ENCODE data around the gene ITPR1. TPM values are rescaled to one million over a fixed set of nuclear protein-coding genes. Genes with fewer than 3 reads are reported as not detected.

ITPR1 gene
- polyA plus RNA-seq (2013, experiment 1 of 2), result 1.1 TPM
- 0.71 TPM for polyA plus RNA-seq (2013, experiment 2 of 2)

DNA sequence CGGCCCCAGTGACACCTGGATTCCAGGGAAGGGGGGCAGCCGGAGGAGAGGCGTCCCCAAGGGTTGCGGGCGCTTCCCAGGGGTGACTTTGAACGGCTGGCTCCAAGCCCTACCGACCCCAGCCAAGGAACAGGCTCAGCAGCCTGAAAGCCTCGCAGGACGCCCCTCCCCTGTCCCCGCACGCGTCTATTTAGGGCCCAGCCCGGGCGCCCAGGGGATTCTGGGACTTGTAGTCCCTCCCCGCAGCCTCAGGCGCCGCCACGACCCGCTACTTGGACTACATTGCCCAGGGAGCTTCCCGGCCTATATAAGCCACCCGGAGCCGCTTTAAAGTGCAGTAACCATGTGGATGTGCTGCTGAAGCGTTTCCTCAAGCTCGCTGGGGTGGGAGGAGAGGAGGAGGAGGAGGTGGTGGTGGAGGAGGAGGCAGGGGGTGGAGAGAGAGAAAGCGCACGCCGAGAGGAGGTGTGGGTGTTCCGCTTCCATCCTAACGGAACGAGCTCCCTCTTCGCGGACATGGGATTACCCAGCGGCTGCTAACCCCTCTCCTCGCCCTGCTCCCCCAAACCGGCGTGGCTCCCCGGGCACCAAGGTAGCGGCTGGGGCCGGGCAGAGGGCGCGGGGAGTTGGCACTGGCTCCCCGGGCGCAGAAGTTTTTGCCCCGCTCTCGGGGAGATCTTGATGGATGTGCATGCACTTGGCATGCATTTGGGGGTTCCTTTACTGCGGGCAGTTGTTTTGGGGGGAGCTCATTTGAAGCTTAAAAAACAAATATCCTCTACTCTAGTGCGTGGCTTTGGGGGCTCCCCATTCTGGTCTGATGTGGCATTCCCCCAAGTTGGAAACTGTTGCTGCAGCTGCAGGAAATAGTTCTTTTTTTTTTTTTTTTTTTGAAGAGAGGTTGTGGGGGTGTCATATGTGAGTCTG is at the start of gene ITPR1:
Gene ITPR1, plus strand, starts transcription at position 335 of the 927 bp plus-strand sequence. CDS start 23,144 bp downstream, outside the sequence.
- Histone ChIP-seq H3K27ac (ENCODE audit: low read depth, low read length) (peak within 1 kb of the TSS; percentile 40), H2BK15ac (replicated peaks; ENCODE audit: low read depth) (no peak within 1 kb of the TSS), H3K56ac (ENCODE audit: low read length) (peak within 1 kb of the TSS; percentile 80), H3K79me1 (ENCODE audit: low read length) (no peaks in the 10 kb centered on the region), H3K9ac (ENCODE audit: low read length) (peak within 1 kb of the TSS; percentile 70), H4K8ac (ENCODE audit: low read depth, low read length) (no peak within 1 kb of the TSS), H2BK5ac (ENCODE audit: low read length) (no peak within 1 kb of the TSS), H3K36me3 (ENCODE audit: control insufficient read depth, insufficient read depth, low read length) (no peaks in the 10 kb centered on the region), H3K4me3 (ENCODE audit: low read length) (peak within 1 kb of the TSS; percentile 58), H3K18ac (ENCODE audit: low read length) (peak within 1 kb of the TSS; percentile 96), H2AK5ac (ENCODE audit: low read length) (no peak within 1 kb of the TSS), H3K79me2 (ENCODE audit: control insufficient read depth, insufficient read depth, low read length) (no peaks in the 10 kb centered on the region), H3K4me1 (ENCODE audit: control insufficient read depth, low read depth, low read length) (no peaks in the 10 kb centered on the region), H3K27me3 (ENCODE audit: insufficient read depth, low read length, poor library complexity) (no peaks in the 10 kb centered on the region), H3K4ac (ENCODE audit: low read depth, low read length) (no peak within 1 kb of the TSS), H3K23ac (ENCODE audit: low read length) (no peak within 1 kb of the TSS), H4K5ac (ENCODE audit: low read length) (no peak within 1 kb of the TSS), H3K4me2 (ENCODE audit: low read length) (peak within 1 kb of the TSS; percentile 89), H2BK120ac (ENCODE audit: low read depth, low read length) (peak within 1 kb of the TSS; percentile 35)
- peak; percentile 100 for DNase-seq
- no CpG with 5 or more reads among the region's 47 CpGs for WGBS (ENCODE audit: extremely low coverage, insufficient coverage, low lambda C conversion rate)

DNA sequence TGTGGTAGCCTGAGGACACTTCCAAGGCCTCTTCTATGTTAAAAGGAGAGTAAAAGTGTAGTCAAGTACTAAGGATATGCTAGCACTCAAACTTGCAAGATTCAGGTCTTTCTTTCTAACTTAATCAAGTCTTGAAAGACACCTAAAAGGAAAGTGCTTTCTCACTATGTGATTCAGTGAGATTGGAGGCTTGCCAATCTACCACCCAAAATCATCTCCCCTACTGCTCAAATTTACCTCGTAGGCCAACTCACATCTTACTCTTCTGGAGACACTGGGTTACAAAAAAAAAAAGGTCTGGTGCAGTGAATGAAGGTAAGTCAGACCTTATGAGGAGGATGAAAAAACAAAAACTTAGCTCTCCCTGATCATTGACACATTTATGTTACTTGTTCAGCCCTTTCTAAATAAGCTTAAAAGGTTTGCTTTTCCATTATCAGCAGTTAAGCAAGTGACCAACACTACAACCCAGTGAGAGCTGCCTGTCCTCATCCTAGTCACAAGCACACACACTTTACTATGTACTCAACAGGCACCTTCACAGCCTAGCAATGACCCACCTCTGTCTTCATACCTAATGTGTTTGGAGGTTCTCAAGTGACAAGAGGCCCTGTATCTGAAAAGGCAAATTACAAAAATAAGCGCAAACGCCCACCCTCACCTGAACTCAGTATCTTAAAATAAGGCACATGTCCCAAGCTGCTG is 45.7 kb upstream of the ITPR1 start:
- H3K23ac ChIP-seq (ENCODE audit: low read length), result no peak overlapping the region
- H3K79me1 ChIP-seq (ENCODE audit: low read length), result no peaks in the 10 kb centered on the region
- no peak for DNase-seq
- no peak overlapping the region for H3K4ac ChIP-seq (ENCODE audit: low read depth, low read length)
- no CpG with 5 or more reads among the region's 3 CpGs for WGBS (ENCODE audit: extremely low coverage, insufficient coverage, low lambda C conversion rate)
- H4K8ac ChIP-seq (ENCODE audit: low read depth, low read length), result no peak overlapping the region
- H2BK120ac ChIP-seq (ENCODE audit: low read depth, low read length), result no peak overlapping the region
- H3K4me2 ChIP-seq (ENCODE audit: low read length), result no peak overlapping the region
- H2BK15ac ChIP-seq (replicated peaks; ENCODE audit: low read depth), result no peak overlapping the region
- H3K4me1 ChIP-seq (ENCODE audit: control insufficient read depth, low read depth, low read length), result no peaks in the 10 kb centered on the region
- no peak overlapping the region for H3K9ac ChIP-seq (ENCODE audit: low read length)
- no peak overlapping the region for H2AK5ac ChIP-seq (ENCODE audit: low read length)
- no peak overlapping the region for H3K18ac ChIP-seq (ENCODE audit: low read length)
- no peak overlapping the region for H3K56ac ChIP-seq (ENCODE audit: low read length)
- H3K4me3 ChIP-seq (ENCODE audit: low read length), result no peak overlapping the region
- no peaks in the 10 kb centered on the region for H3K27me3 ChIP-seq (ENCODE audit: insufficient read depth, low read length, poor library complexity)
- H3K36me3 ChIP-seq (ENCODE audit: control insufficient read depth, insufficient read depth, low read length), result no peaks in the 10 kb centered on the region
- no peak overlapping the region for H3K27ac ChIP-seq (ENCODE audit: low read depth, low read length)
- no peaks in the 10 kb centered on the region for H3K79me2 ChIP-seq (ENCODE audit: control insufficient read depth, insufficient read depth, low read length)
- H2BK5ac ChIP-seq (ENCODE audit: low read length), result no peak overlapping the region
- no peak overlapping the region for H4K5ac ChIP-seq (ENCODE audit: low read length)

DNA sequence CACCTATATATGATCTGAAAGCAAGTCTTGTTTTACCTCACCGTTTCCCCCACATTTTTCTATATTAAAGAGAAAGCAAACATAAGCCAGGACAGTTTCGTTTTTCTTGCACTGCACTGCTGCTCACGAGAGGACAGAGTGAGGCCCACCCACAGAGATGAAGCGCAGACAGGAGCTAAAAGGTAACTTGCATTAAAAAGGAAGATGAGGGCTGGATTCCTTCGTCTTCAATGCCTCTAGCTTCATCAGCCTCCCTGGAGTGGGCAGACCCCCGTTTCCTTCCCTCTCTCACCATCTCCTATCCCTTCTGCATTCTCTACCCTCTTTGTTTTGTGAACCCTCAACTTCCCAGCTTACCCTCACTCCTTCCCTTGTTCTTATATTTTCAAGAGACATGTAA is 45.0 kb upstream of the ITPR1 start:
- Histone ChIP-seq H2BK5ac (ENCODE audit: low read length) (no peak overlapping the region), H3K4me1 (ENCODE audit: control insufficient read depth, low read depth, low read length) (no peaks in the 10 kb centered on the region), H3K27me3 (ENCODE audit: insufficient read depth, low read length, poor library complexity) (no peaks in the 10 kb centered on the region), H3K56ac (ENCODE audit: low read length) (no peak overlapping the region), H3K36me3 (ENCODE audit: control insufficient read depth, insufficient read depth, low read length) (no peaks in the 10 kb centered on the region), H3K18ac (ENCODE audit: low read length) (no peak overlapping the region), H3K27ac (ENCODE audit: low read depth, low read length) (no peak overlapping the region), H3K23ac (ENCODE audit: low read length) (no peak overlapping the region), H2AK5ac (ENCODE audit: low read length) (no peak overlapping the region), H4K5ac (ENCODE audit: low read length) (no peak overlapping the region), H2BK120ac (ENCODE audit: low read depth, low read length) (no peak overlapping the region), H3K9ac (ENCODE audit: low read length) (no peak overlapping the region), H4K8ac (ENCODE audit: low read depth, low read length) (no peak overlapping the region), H3K4me2 (ENCODE audit: low read length) (no peak overlapping the region), H3K4ac (ENCODE audit: low read depth, low read length) (no peak overlapping the region), H3K79me1 (ENCODE audit: low read length) (no peaks in the 10 kb centered on the region), H2BK15ac (replicated peaks; ENCODE audit: low read depth) (no peak overlapping the region), H3K79me2 (ENCODE audit: control insufficient read depth, insufficient read depth, low read length) (no peaks in the 10 kb centered on the region), H3K4me3 (ENCODE audit: low read length) (no peak overlapping the region)
- DNase-seq, result no peak
- WGBS (ENCODE audit: extremely low coverage, insufficient coverage, low lambda C conversion rate), result no CpG with 5 or more reads among the region's 6 CpGs

DNA sequence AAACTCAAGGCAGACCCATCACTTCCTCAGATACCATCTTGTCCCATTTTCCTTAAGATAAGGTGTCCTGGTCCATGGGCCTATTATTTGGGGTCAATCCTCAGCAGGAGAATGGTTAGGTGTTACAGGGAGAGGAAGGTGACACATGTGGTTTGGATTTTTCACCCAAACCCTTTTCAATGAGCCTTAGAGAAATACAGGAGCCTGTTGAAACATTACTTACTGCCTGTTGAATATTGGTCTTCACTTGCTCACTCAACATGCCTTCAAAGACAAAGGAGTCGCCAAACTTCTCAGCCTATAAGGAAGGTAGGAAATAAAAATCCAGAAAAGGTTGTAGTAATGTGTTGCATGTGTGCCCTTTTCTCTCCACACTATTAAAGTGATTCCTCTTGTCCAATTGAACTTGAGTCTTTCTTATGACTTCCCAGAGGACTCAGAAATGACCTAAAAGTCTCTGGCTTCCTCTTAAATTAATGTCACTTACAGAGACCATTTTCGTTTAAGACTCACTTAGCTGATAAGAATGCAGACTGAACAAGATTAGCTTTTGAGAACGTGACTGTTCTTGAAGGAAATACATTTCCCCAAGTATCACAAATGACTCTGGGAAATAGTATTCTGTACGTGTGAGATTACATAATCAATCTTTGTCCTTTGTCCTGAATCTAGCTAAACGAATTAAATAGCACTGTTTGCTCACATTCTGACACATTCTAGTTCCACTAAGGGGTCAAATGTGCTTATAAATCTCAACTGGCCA is 43.9 kb upstream of the ITPR1 start:
- H3K4me3 ChIP-seq (ENCODE audit: low read length), result no peak overlapping the region
- WGBS (ENCODE audit: extremely low coverage, insufficient coverage, low lambda C conversion rate), result no CpG with 5 or more reads among the region's 5 CpGs

DNA sequence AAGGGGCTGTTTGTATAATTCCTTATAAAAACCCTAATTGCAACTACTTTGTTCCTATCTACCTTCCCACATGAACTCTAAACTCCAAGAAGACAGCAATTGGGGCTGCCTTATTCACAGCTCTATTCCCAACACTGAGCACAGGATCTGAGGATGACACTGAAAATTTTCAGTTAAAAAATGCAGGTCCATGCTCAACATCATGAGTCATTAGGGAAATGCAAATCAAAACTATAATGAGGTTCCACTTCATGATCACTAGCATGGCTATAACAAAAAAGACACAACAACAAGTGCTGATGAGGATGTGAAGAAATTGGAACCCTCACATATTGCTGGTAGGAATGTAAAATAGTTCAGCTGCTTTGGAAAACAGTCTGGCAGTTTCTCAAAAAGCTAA is 39.0 kb upstream of the ITPR1 start:
- H3K4me2 ChIP-seq (ENCODE audit: low read length), result no peak overlapping the region
- no peaks in the 10 kb centered on the region for H3K27me3 ChIP-seq (ENCODE audit: insufficient read depth, low read length, poor library complexity)
- H3K79me2 ChIP-seq (ENCODE audit: control insufficient read depth, insufficient read depth, low read length), result no peaks in the 10 kb centered on the region
- no peak overlapping the region for H3K4me3 ChIP-seq (ENCODE audit: low read length)
- H3K56ac ChIP-seq (ENCODE audit: low read length), result no peak overlapping the region
- no peak overlapping the region for H4K5ac ChIP-seq (ENCODE audit: low read length)
- no peaks in the 10 kb centered on the region for H3K4me1 ChIP-seq (ENCODE audit: control insufficient read depth, low read depth, low read length)
- H3K36me3 ChIP-seq (ENCODE audit: control insufficient read depth, insufficient read depth, low read length), result no peaks in the 10 kb centered on the region
- H2BK5ac ChIP-seq (ENCODE audit: low read length), result no peak overlapping the region
- H2BK15ac ChIP-seq (replicated peaks; ENCODE audit: low read depth), result no peak overlapping the region
- H3K23ac ChIP-seq (ENCODE audit: low read length), result no peak overlapping the region
- H3K27ac ChIP-seq (ENCODE audit: low read depth, low read length), result no peak overlapping the region
- no peak overlapping the region for H3K18ac ChIP-seq (ENCODE audit: low read length)
- H3K9ac ChIP-seq (ENCODE audit: low read length), result no peak overlapping the region
- H3K4ac ChIP-seq (ENCODE audit: low read depth, low read length), result no peak overlapping the region
- no peak overlapping the region for H2BK120ac ChIP-seq (ENCODE audit: low read depth, low read length)
- H4K8ac ChIP-seq (ENCODE audit: low read depth, low read length), result no peak overlapping the region
- H3K79me1 ChIP-seq (ENCODE audit: low read length), result no peaks in the 10 kb centered on the region
- DNase-seq, result no peak
- H2AK5ac ChIP-seq (ENCODE audit: low read length), result no peak overlapping the region

More for the DNA sequence above, 43.9 kb upstream of the ITPR1 start:
- Histone ChIP-seq H3K4ac (ENCODE audit: low read depth, low read length) (no peak overlapping the region), H3K56ac (ENCODE audit: low read length) (no peak overlapping the region), H3K9ac (ENCODE audit: low read length) (no peak overlapping the region), H2AK5ac (ENCODE audit: low read length) (no peak overlapping the region), H3K27me3 (ENCODE audit: insufficient read depth, low read length, poor library complexity) (no peaks in the 10 kb centered on the region), H3K23ac (ENCODE audit: low read length) (no peak overlapping the region), H3K4me2 (ENCODE audit: low read length) (no peak overlapping the region), H3K18ac (ENCODE audit: low read length) (no peak overlapping the region), H2BK15ac (replicated peaks; ENCODE audit: low read depth) (no peak overlapping the region), H4K8ac (ENCODE audit: low read depth, low read length) (no peak overlapping the region), H3K79me1 (ENCODE audit: low read length) (no peaks in the 10 kb centered on the region), H3K27ac (ENCODE audit: low read depth, low read length) (no peak overlapping the region), H3K79me2 (ENCODE audit: control insufficient read depth, insufficient read depth, low read length) (no peaks in the 10 kb centered on the region), H3K36me3 (ENCODE audit: control insufficient read depth, insufficient read depth, low read length) (no peaks in the 10 kb centered on the region), H3K4me1 (ENCODE audit: control insufficient read depth, low read depth, low read length) (no peaks in the 10 kb centered on the region), H2BK120ac (ENCODE audit: low read depth, low read length) (no peak overlapping the region), H2BK5ac (ENCODE audit: low read length) (no peak overlapping the region), H4K5ac (ENCODE audit: low read length) (no peak overlapping the region)
- DNase-seq, result peak; percentile 27
